Right cardiac atrium (tissue), 5 donors: ENCODE results near the gene IGFBP6. TPM values are rescaled to one million over a fixed set of nuclear protein-coding genes. Genes with fewer than 3 reads are reported as not detected.
"Not testable (repeated sequence)": the region's sequence is repeated elsewhere in the genome, so short reads cannot be mapped to it uniquely, and the experiment has no call there.

Source experiments
- ATAC-seq, 2 donors: fragments of 200-7000 bp; cut with Tn5 transposase; one replicate each; pipeline versions ENCODE4 v1.8.0 to v1.9.1; 2020; ENCODE audit warnings: moderate library complexity in 2 of 2, mild to moderate bottlenecking in 1 of 2
- DNase-seq, 3 donors: peaks; one replicate each; pipeline ENCODE4 v3.0.0-alpha.2; 2020
- H3K27ac ChIP-seq: one replicate; pipeline ENCODE4 v1.5.1; 2013; ENCODE audit warnings: mild to moderate bottlenecking, low read length, control low read depth, moderate library complexity
- H3K27me3 ChIP-seq: one replicate; pipeline ENCODE4 v1.6.1; 2013; ENCODE audit not compliant: control insufficient read depth, insufficient read depth
- H3K4me1 ChIP-seq: one replicate; pipeline ENCODE4 v1.6.1; 2013; ENCODE audit warnings: low read length; ENCODE audit not compliant: control insufficient read depth, insufficient read depth
- H3K4me3 ChIP-seq: one replicate; pipeline ENCODE4 v1.5.1; 2013; ENCODE audit warnings: low read length, control low read depth
- H3K9me3 ChIP-seq: one replicate; pipeline ENCODE4 v1.6.1; 2013; ENCODE audit warnings: low read length; ENCODE audit not compliant: control insufficient read depth
- whole genome bisulfite sequencing: extraction: QIAGEN DNeasy Blood & Tissue Kit; methylation state at CpG from one replicate; pipeline ENCODE4 v1.1.7; 2013; 5-methylcytosine and 5-hydroxymethylcytosine counted together
- intact Hi-C, 4 donors: fragments of 100-400 bp; cut with DNase I; formaldehyde crosslinking; loops; one replicate each; pipeline versions ENCODE4 v1.11.0 to v1.14.0; 2022 to 2023
- polyA plus RNA-seq: library from polyadenylated mRNA; stranded (reverse); fragments of 200-250 nt; gene quantifications from one replicate; pipeline ENCODE4 v1.2.3, GENCODE V29; 2013
- total RNA-seq, 4 donors: library from RNA; stranded (reverse); fragmentation: NEBNext Ultra II Directional; extraction: Animal tissue kit (Norgen Biotek cat#: 25700); gene quantifications; one replicate each; pipeline ENCODE4 v1.2.1, GENCODE V29; 2021
- donor health status: healthy with polysubstance abuse.
- donor health status: DM: no; HTN: yes; CAD: no.
- donor health status: DM: no; HTN: no; CAD: no.
- donor health status: DM: no; HTN: yes; CAD: no; lungs with severe emphysema.
- donor health status: DM: yes; HTN: yes; CAD: no.

IGFBP6 gene
- total and polyA plus RNA-seq, 5 donors = 49.7 to 178 (median 134) TPM

DNA sequence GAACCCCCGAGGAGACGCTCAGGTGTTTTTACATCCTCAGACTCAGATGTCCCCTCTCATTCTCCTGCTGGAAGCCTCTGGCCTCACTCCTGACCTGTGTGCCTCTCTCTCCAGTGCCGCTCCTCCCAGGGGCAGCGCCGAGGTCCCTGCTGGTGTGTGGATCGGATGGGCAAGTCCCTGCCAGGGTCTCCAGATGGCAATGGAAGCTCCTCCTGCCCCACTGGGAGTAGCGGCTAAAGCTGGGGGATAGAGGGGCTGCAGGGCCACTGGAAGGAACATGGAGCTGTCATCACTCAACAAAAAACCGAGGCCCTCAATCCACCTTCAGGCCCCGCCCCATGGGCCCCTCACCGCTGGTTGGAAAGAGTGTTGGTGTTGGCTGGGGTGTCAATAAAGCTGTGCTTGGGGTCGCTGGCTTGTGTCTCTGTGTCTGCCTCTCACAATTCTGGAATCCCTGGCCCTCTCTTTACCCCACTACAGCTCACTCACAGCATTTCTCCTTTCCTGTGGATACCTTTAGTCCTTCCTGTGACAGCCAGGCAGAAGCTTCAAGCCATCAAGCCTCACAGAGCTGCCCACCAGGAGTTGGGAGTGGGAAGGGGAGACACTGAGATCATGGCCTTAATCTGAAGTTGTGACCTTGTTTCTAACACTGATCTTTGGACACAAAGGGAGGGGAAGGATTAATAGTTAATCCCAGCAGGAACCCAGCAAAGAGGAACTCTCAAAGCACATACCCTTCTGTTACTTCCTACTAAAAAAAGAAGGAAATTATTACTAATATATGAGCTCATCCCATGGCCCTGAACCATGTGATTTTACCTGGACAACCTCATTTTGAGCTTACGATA lies 4.7 kb downstream of the IGFBP6 start:
- no peak for ATAC-seq
- Histone ChIP-seq H3K27ac (no peak overlapping the region), H3K27me3 (no peaks in the 10 kb centered on the region), H3K4me1 (peaks cover 3% of the 10 kb centered on the region), H3K4me3 (no peak overlapping the region), H3K9me3 (no peaks in the 10 kb centered on the region)
- DNase-seq = no peak
- intact Hi-C loops = no loop called here
- WGBS = 89% methylated on average over 12 of the region's 12 CpGs

- ATAC-seq = no peak
- Histone ChIP-seq H3K4me1 (peaks cover 3% of the 10 kb centered on the region), H3K9me3 (no peaks in the 10 kb centered on the region), H3K27ac (no peak within 1 kb of the TSS), H3K4me3 (no peak within 1 kb of the TSS), H3K27me3 (no peaks in the 10 kb centered on the region)
- DNase-seq = peak in 2 of 3 donors; percentile 64
- intact Hi-C loops = no loop called here
- WGBS = 83% methylated on average over 23 of the region's 23 CpGs
Observed at GRCh38 chr12:53102883-53103807, 5.7 kb downstream of the IGFBP6 start, which contains the start of gene SOAT2. Gene SOAT2, plus strand, starts transcription at chr12:53103486. Its CDS starts 92 bp downstream, at chr12:53103578.

DNA sequence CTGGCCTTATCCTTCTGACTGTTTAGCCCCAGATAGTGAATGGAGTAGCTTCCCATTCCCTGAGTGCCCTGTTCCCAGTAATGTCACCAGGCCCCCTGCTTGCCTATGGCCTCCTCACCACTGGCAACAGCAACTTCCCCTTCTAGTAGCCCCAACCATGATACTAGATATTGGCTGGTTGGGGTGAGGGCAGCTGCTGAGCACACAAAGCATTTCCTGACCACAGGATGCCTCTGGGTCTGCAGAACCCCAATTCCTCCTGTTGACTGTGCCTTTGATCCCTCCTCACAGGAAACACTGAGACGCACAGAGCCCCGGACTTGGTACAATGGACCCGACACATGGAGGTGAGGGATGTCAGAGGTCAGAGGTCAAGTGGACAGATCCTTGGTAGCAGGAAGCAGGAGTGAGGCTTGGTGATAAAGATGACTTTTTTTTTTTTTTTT lies 6.4 kb downstream of the IGFBP6 start:
- DNase-seq (no peak), ATAC-seq (peak in 1 of 2 donors; percentile 2)
- Histone ChIP-seq H3K4me3 (no peak overlapping the region), H3K27ac (no peak overlapping the region), H3K4me1 (peaks cover 3% of the 10 kb centered on the region), H3K9me3 (no peaks in the 10 kb centered on the region), H3K27me3 (no peaks in the 10 kb centered on the region)
- 48% methylated on average over 3 of the region's 3 CpGs for WGBS
- intact Hi-C loops = no loop called here

- Histone ChIP-seq H3K27me3 (no peaks in the 10 kb centered on the region), H3K27ac (no peak overlapping the region), H3K4me3 (no peak overlapping the region), H3K4me1 (no peaks in the 10 kb centered on the region), H3K9me3 (no peaks in the 10 kb centered on the region)
- DNase-seq (no peak), ATAC-seq (no peak)
- intact Hi-C loops = no loop called here
- WGBS = 89% methylated on average over 8 of the region's 8 CpGs
Observed at GRCh38 chr12:53105256-53105655, 7.8 kb downstream of the IGFBP6 start.

DNA sequence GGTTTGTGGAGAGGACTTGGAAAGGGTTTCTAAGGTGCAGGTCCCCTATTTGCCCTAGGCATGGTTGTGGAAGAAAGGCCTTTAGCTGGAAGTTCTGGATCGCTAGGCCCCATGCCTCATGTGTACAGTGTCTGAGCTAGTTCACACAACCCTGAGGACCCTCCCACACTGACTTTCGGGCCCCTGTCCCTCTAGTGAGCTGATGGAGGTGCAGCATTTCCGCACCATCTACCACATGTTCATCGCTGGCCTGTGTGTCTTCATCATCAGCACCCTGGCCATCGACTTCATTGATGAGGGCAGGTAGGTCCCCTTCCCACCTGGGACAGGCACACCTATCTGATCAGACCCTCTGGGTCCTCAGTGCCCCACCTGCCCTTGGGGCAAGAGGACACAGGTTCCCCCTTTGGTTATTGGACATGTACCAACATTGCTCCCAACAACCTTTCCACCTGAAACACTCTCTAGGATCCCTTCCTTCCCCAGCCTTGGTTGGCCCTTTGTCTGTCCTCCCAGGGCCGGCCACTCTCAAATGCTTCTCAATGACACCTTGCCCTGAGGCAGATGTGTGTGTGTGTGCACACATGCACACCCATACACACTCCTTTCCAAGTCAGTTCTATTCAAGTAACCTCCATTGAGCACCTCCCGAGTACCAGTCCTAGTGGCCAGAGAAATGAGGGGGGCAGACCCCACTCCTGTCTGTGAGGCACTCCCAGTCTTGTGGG lies 8.4 kb downstream of the IGFBP6 start:
- H3K27me3 ChIP-seq = no peaks in the 10 kb centered on the region
- intact Hi-C loops = no loop called here
- no peaks in the 10 kb centered on the region for H3K9me3 ChIP-seq
- H3K4me3 ChIP-seq = no peak overlapping the region
- ATAC-seq (no peak), DNase-seq (no peak)
- no peaks in the 10 kb centered on the region for H3K4me1 ChIP-seq
- WGBS = 90% methylated on average over 7 of the region's 7 CpGs
- no peak overlapping the region for H3K27ac ChIP-seq

DNA sequence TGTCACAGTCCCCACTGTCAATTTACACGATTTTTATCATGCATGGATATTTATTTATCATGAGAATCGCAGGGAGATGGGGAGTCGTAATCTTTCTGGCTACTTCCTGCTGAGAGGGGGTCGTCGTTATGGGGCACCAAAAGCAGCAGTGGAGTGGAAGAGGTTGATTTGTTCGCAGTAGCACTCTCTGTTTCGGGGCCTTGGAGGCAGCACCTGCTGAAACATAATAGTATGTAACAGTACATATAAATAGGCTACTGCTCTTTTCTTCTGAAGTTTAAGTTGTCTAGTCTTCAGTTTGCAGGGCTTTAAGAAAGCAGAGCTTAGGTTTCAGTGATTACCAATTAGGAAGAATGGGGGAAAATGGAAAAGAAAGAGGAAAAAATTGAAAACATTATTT lies 9.7 kb downstream of the IGFBP6 start:
- WGBS = 50% methylated on average over 7 of the region's 7 CpGs
- intact Hi-C loops = no loop called here
- H3K4me1 ChIP-seq = no peaks in the 10 kb centered on the region
- no peak for DNase-seq
- H3K27me3 ChIP-seq = no peaks in the 10 kb centered on the region
- ATAC-seq = no peak
- no peaks in the 10 kb centered on the region for H3K9me3 ChIP-seq
- no peak overlapping the region for H3K4me3 ChIP-seq
- no peak overlapping the region for H3K27ac ChIP-seq

DNA sequence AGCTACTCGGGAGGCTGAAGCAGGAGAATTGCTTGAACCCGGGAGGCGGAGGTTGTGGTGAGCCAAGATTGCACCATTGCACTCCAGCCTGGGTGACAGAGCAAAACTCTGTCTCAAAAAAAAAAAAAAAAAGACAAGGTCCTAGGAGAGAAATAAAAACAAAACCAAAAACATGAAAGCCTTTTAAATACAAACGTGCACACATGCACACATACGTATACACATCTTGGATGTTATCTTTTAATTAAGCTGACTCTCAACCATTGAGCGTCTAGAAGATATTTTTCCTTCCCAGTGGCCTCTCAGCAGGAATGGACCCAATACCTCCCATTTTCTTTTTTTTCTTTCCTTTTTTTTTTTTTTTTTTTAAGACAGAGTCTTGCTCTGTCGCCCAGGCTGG lies 15.0 kb downstream of the IGFBP6 start:
- H3K4me3 ChIP-seq, H3K9me3 ChIP-seq, H3K4me1 ChIP-seq, H3K27ac ChIP-seq, H3K27me3 ChIP-seq, DNase-seq, ATAC-seq, intact Hi-C loops: not testable (repeated sequence)
- 93% methylated on average over 7 of the region's 7 CpGs for WGBS

DNA sequence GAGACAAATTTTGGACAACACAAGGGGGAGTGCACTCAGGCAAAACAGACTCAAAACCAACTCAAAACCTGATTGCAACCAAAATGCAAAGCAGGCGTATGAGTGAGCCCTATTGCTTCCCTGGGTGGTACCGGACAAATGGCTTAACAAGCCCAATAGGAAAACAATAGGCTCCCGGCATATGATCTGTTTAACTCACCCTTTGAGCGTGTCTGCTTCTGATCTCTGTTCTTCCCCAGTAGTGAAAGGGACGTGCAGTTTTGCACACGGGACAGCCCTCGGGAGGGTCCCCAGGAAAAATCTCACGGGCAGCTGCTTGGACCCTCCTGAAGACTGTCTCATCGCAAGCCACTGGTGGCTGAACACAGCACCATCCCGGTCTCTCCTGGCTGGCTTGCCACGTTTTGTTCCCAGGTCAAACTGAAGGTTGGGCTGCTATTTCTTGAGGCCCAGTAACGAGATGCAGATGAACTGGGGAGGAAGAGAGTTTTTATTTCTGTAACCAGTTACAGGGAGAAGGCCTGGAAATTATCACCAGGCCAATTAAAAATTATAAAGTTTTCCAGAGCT lies 15.8 kb downstream of the IGFBP6 start:
- Histone ChIP-seq H3K27me3 (no peaks in the 10 kb centered on the region), H3K4me3 (no peak overlapping the region), H3K4me1 (no peaks in the 10 kb centered on the region), H3K27ac (no peak overlapping the region), H3K9me3 (no peaks in the 10 kb centered on the region)
- intact Hi-C loops = no loop called here
- no peak for DNase-seq
- WGBS = 84% methylated on average over 12 of the region's 12 CpGs
- no peak for ATAC-seq

DNA sequence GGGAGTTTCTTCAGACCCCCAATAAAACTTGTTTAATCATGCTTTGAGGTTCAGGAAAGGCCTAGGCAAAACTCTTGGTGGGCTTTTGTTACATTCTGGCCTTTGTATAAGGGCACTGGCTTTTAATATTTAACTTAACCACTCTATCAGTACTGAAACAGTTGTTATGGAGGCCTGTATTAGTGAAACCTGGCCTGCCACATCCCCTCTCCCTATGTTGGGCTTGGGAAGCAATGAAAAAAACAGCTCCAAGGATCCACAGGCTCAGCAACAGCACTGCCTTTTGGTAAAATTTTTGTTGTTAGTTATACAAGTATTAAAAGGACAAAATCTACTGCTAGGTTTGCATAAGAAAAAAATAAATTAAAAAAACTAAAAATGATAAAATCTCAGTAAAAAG lies 16.5 kb downstream of the IGFBP6 start:
- Histone ChIP-seq H3K4me1 (no peaks in the 10 kb centered on the region), H3K9me3 (no peaks in the 10 kb centered on the region), H3K27me3 (no peaks in the 10 kb centered on the region), H3K27ac (no peak overlapping the region), H3K4me3 (no peak overlapping the region)
- ATAC-seq (no peak), DNase-seq (no peak)
- intact Hi-C loops = no loop called here

DNA sequence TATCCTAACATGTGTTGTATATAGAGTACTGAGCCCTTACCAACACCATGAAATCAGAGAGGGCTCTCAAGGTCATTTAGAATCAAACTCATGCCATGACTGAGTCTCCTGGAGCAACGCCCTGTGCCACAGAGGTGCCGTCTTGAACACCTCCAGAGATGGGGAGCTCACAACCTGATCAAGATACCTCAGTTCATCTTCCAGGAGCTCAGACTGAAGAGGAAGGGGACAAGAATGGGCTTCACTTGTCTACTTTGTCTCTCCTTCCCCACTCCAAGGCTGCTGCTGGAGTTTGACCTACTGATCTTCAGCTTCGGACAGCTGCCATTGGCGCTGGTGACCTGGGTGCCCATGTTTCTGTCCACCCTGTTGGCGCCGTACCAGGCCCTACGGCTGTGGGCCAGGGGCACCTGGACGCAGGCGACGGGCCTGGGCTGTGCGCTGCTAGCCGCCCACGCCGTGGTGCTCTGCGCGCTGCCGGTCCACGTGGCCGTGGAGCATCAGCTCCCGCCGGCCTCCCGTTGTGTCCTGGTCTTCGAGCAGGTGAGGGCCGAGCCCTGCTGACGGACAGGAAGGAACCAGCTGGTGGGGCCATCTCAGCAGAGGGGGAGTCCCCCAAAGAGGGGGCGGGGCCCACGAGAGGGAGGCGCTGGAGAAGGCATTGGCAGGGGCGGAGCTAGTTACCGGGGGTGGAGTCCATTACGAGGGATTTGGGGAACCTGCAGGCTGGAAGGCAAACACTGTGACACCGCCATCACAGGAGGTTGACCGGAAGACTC lies 17.8 kb downstream of the IGFBP6 start:
- H3K27ac ChIP-seq = no peak overlapping the region
- ATAC-seq (peak; percentile 31 to 38), DNase-seq (peak in 1 of 3 donors; percentile 52)
- no peaks in the 10 kb centered on the region for H3K9me3 ChIP-seq
- intact Hi-C loops = no loop called here
- no peaks in the 10 kb centered on the region for H3K27me3 ChIP-seq
- H3K4me3 ChIP-seq = no peak overlapping the region
- WGBS = 85% methylated on average over 33 of the region's 33 CpGs
- no peaks in the 10 kb centered on the region for H3K4me1 ChIP-seq
